NT2/D1 (cell line): ENCODE measurements around the gene DSCAM.

Experiments used
- YY1 ChIP-seq: IDR thresholded peaks from 2 replicates; pipeline ENCODE4 v1.6.1; 2011; ENCODE audit not compliant: insufficient read length, insufficient read depth
- ZNF274 ChIP-seq: IDR thresholded peaks from 2 replicates; pipeline ENCODE4 v1.6.1; 2011; ENCODE audit warnings: mild to moderate bottlenecking, low read depth, low read length

- TF ChIP-seq ZNF274 (no peak), YY1 (no peak)
Observed at GRCh38 chr21:39969691-39970364, 877.1 kb downstream of the DSCAM start.
